Kidney (tissue), 14 donors: Measurements from ENCODE around the gene BACH2. TPM values are rescaled to one million over a fixed set of nuclear protein-coding genes. Genes with fewer than 3 reads are reported as not detected.
"Not testable (repeated sequence)": the region's sequence is repeated elsewhere in the genome, so short reads cannot be mapped to it uniquely, and the experiment has no call there.

Experiments used
- DNase-seq, 5 donors: peaks; one replicate each; pipeline ENCODE4 v3.0.0-alpha.2; 2013 to 2020
- FAIRE-seq: peaks from 2 replicates; lab custom pipeline; 2012; peaks lifted over from hg19 to GRCh38; lab: Jason Lieb, UNC
- H3K27ac ChIP-seq, 2 donors: one replicate each; pipeline ENCODE4 v1.7.0; 2013; ENCODE audit warnings: low read depth in 2 of 2, low read length in 2 of 2, inconsistent platforms in 1 of 2
- H3K27me3 ChIP-seq: one replicate; pipeline ENCODE4 v1.7.1; 2013; ENCODE audit warnings: low read length, inconsistent platforms; ENCODE audit not compliant: control insufficient read depth, insufficient read depth
- H3K36me3 ChIP-seq, 3 donors: one replicate each; pipeline versions ENCODE4 v1.7.0 to v1.7.1; 2013; ENCODE audit warnings: low read length in 3 of 3, control low read depth in 1 of 3, inconsistent platforms in 1 of 3; ENCODE audit not compliant: insufficient read depth in 3 of 3, control insufficient read depth in 2 of 3
- H3K4me1 ChIP-seq, 3 donors: one replicate each; pipeline versions ENCODE4 v1.7.0 to v1.7.1; 2013; ENCODE audit warnings: low read length in 3 of 3, inconsistent platforms in 1 of 3, low read depth in 1 of 3; ENCODE audit not compliant: control insufficient read depth in 2 of 3, insufficient read depth in 2 of 3
- H3K4me3 ChIP-seq, 3 donors: one replicate each; pipeline versions ENCODE4 v1.7.0 to v1.8.1; 2013; ENCODE audit warnings: low read length in 3 of 3, control low read depth in 1 of 3, inconsistent platforms in 1 of 3
- H3K9ac ChIP-seq, 3 donors: one replicate each; pipeline versions ENCODE4 v1.7.0 to v1.7.1; 2013; ENCODE audit warnings: low read length in 3 of 3, control low read depth in 1 of 3, inconsistent platforms in 1 of 3
- H3K9me3 ChIP-seq, 3 donors: one replicate each; pipeline versions ENCODE4 v1.7.0 to v1.7.1; 2013; ENCODE audit warnings: low read length in 3 of 3, control low read depth in 1 of 3, inconsistent platforms in 1 of 3; ENCODE audit not compliant: control insufficient read depth in 2 of 3, insufficient read depth in 1 of 3
- CTCF ChIP-seq: IDR thresholded peaks from 3 replicates; pipeline ENCODE4 v1.5.1; 2012; ENCODE audit warnings: mild to moderate bottlenecking, moderate library complexity, borderline replicate concordance; ENCODE audit not compliant: insufficient read depth; ENCODE audit errors: extremely low read depth
- intact Hi-C: fragments of 100-400 bp; cut with DNase I; formaldehyde crosslinking; loops from one replicate; pipeline ENCODE4 v1.11.1; 2022
- polyA plus RNA-seq: library from polyadenylated mRNA; stranded (reverse); fragments of 350-450 nt; fragmentation: Illumina TruSeq; extraction: RNeasy Lipid Tissue Mini Kit (QIAGEN cat#74804); gene quantifications from one replicate; pipeline ENCODE4 v1.2.3, GENCODE V29; 2014; ENCODE audit warnings: low read depth, low replicate concordance; ENCODE audit not compliant: insufficient read depth
- total RNA-seq: library from RNA; stranded (reverse); fragmentation: NEBNext Ultra II Directional; extraction: Animal tissue kit (Norgen Biotek cat#: 25700); gene quantifications from one replicate; pipeline ENCODE4 v1.2.1, GENCODE V29; 2021
- donor health status: control.
- donor health status: control.
- donor health status: control.
- donor health status: control.
- donor health status: control.
- donor health status: DM: yes; HTN: yes; CAD: no.
- donor health status: Normal renal cell carcinoma (clear cell type).

The BACH2 gene
- total and polyA plus RNA-seq, 2 donors from 2014 or later, result 0.32 to 6.9 TPM

- not testable (repeated sequence) for FAIRE-seq, H3K9ac ChIP-seq
Measured at GRCh38 chr6:89890845-89891528, 405.7 kb downstream of the BACH2 start.

GRCh38 chr6:89888871-89889270, 407.8 kb downstream of the BACH2 start:
- no peak for FAIRE-seq
- no peaks in the 10 kb centered on the region for H3K9me3 ChIP-seq
- no peak overlapping the region for H3K4me3 ChIP-seq
- DNase-seq, result no peak
- no peak for TF ChIP-seq CTCF
- H3K27ac ChIP-seq, result no peak overlapping the region
- H3K9ac ChIP-seq, result no peak overlapping the region
- intact Hi-C loops, result no loop called here
- no peaks in the 10 kb centered on the region for H3K27me3 ChIP-seq
- H3K4me1 ChIP-seq, result no peaks in the 10 kb centered on the region
- H3K36me3 ChIP-seq, result no peaks in the 10 kb centered on the region

More at GRCh38 chr6:89890845-89891528, 405.7 kb downstream of the BACH2 start:
- H3K4me1 ChIP-seq, DNase-seq, H3K27ac ChIP-seq, H3K27me3 ChIP-seq, intact Hi-C loops, H3K4me3 ChIP-seq, H3K9me3 ChIP-seq, H3K36me3 ChIP-seq: not testable (repeated sequence)

- intact Hi-C loops, result no loop called here
- Histone ChIP-seq H3K4me3 (no peak overlapping the region), H3K36me3 (no peaks in the 10 kb centered on the region), H3K27ac (no peak overlapping the region), H3K27me3 (no peaks in the 10 kb centered on the region), H3K4me1 (no peaks in the 10 kb centered on the region), H3K9ac (no peak overlapping the region), H3K9me3 (no peaks in the 10 kb centered on the region)
- FAIRE-seq (no peak), DNase-seq (no peak)
- TF ChIP-seq CTCF, result no peak
Measured at GRCh38 chr6:89888138-89888514, 408.5 kb downstream of the BACH2 start.

GRCh38 chr6:89887452-89888137, 409.0 kb downstream of the BACH2 start:
- FAIRE-seq (no peak), DNase-seq (peak in 4 of 5 donors; percentile 4 to 76 (median 8))
- Histone ChIP-seq H3K4me1 (no peaks in the 10 kb centered on the region), H3K27me3 (no peaks in the 10 kb centered on the region), H3K36me3 (no peaks in the 10 kb centered on the region), H3K9me3 (no peaks in the 10 kb centered on the region), H3K4me3 (no peak overlapping the region), H3K9ac (no peak overlapping the region), H3K27ac (no peak overlapping the region)
- intact Hi-C loops, result no loop called here
- no peak for TF ChIP-seq CTCF
